ENCODE data around the gene PCNX4.

PCNX4 gene

GRCh38 chr14:60212503-60213371 is 121.0 kb downstream of the PCNX4 start:
- no peak for DNase-seq

- DNase-seq = no peak
These were observed 122.3 kb downstream of the PCNX4 start for GRCh38 chr14:60214003-60214402.

GRCh38 chr14:60214415-60215126 is 122.8 kb downstream of the PCNX4 start:
- no peak for DNase-seq

GRCh38 chr14:60215127-60215444 is 123.4 kb downstream of the PCNX4 start:
- no peak for DNase-seq

GRCh38 chr14:60215520-60216420 is 124.0 kb downstream of the PCNX4 start:
- DNase-seq = no peak

GRCh38 chr14:60217713-60218112 is 126.0 kb downstream of the PCNX4 start:
- no peak for DNase-seq

Measured in activated effector memory CD4-positive, alpha-beta T cell treated with anti-CD3 and anti-CD28 coated beads, Interleukin-2, amount 50 U/mL, for 16 hours (primary cell).